Measurements from ENCODE around the gene CD300LD.
"Not testable (repeated sequence)": the region's sequence is repeated elsewhere in the genome, so short reads cannot be mapped to it uniquely, and the experiment has no call there.

CD300LD gene

GRCh38 chr17:74592087-74592990 lies at the start of gene CD300LD:
CD300LD (minus strand) TSS chr17:74592283; CDS start chr17:74592202, 81 bp downstream.
- DNase-seq (ENCODE audit: extremely low read depth in 1 of 2, low read depth in 1 of 2), result no peak

GRCh38 chr17:74641224-74641957 lies 49.3 kb upstream of the CD300LD start:
- no peak for DNase-seq (ENCODE audit: extremely low read depth in 1 of 2, low read depth in 1 of 2)

- DNase-seq (ENCODE audit: extremely low read depth in 1 of 2, low read depth in 1 of 2), result no peak
Measured at GRCh38 chr17:74639704-74640151, 47.6 kb upstream of the CD300LD start.

- DNase-seq (ENCODE audit: extremely low read depth in 1 of 2, low read depth in 1 of 2), result no peak
Measured at GRCh38 chr17:74637926-74638325, 45.8 kb upstream of the CD300LD start.

GRCh38 chr17:74637265-74637664 lies 45.2 kb upstream of the CD300LD start:
- no peak for DNase-seq (ENCODE audit: extremely low read depth in 1 of 2, low read depth in 1 of 2)

GRCh38 chr17:74636541-74637085 lies 44.5 kb upstream of the CD300LD start:
- not testable (repeated sequence) for DNase-seq (ENCODE audit: extremely low read depth in 1 of 2, low read depth in 1 of 2)

- no peak for DNase-seq (ENCODE audit: extremely low read depth in 1 of 2, low read depth in 1 of 2)
Measured at GRCh38 chr17:74635418-74635817, 43.3 kb upstream of the CD300LD start.

- DNase-seq (ENCODE audit: extremely low read depth in 1 of 2, low read depth in 1 of 2), result no peak
Measured at GRCh38 chr17:74633326-74633725, 41.2 kb upstream of the CD300LD start.

- DNase-seq (ENCODE audit: extremely low read depth in 1 of 2, low read depth in 1 of 2), result no peak
Measured at GRCh38 chr17:74632617-74633016, 40.5 kb upstream of the CD300LD start.

- DNase-seq (ENCODE audit: extremely low read depth in 1 of 2, low read depth in 1 of 2), result no peak
Measured at GRCh38 chr17:74631468-74632450, 39.7 kb upstream of the CD300LD start.

- DNase-seq (ENCODE audit: extremely low read depth in 1 of 2, low read depth in 1 of 2), result not testable (repeated sequence)
Measured at GRCh38 chr17:74630251-74630650, 38.2 kb upstream of the CD300LD start.

- no peak for DNase-seq (ENCODE audit: extremely low read depth in 1 of 2, low read depth in 1 of 2)
Measured at GRCh38 chr17:74625661-74626060, 33.6 kb upstream of the CD300LD start.

GRCh38 chr17:74624131-74624530 lies 32.0 kb upstream of the CD300LD start:
- no peak for DNase-seq (ENCODE audit: extremely low read depth in 1 of 2, low read depth in 1 of 2)

- DNase-seq (ENCODE audit: extremely low read depth in 1 of 2, low read depth in 1 of 2), result no peak
Measured at GRCh38 chr17:74623693-74624093, 31.6 kb upstream of the CD300LD start, which contains the start of gene CD300E. CD300E (minus strand) TSS chr17:74623738; CDS start chr17:74623621, 117 bp downstream.

GRCh38 chr17:74619077-74619673 lies 27.1 kb upstream of the CD300LD start:
- DNase-seq (ENCODE audit: extremely low read depth in 1 of 2, low read depth in 1 of 2), result no peak

GRCh38 chr17:74618451-74618850 lies 26.4 kb upstream of the CD300LD start:
- DNase-seq (ENCODE audit: extremely low read depth in 1 of 2, low read depth in 1 of 2), result no peak

- DNase-seq (ENCODE audit: extremely low read depth in 1 of 2, low read depth in 1 of 2), result no peak
Measured at GRCh38 chr17:74616696-74617095, 24.6 kb upstream of the CD300LD start.

- no peak for DNase-seq (ENCODE audit: extremely low read depth in 1 of 2, low read depth in 1 of 2)
Measured at GRCh38 chr17:74612046-74612445, 20.0 kb upstream of the CD300LD start.

GRCh38 chr17:74610108-74610507 lies 18.0 kb upstream of the CD300LD start:
- no peak for DNase-seq (ENCODE audit: extremely low read depth in 1 of 2, low read depth in 1 of 2)

GRCh38 chr17:74608511-74608910 lies 16.4 kb upstream of the CD300LD start:
- DNase-seq (ENCODE audit: extremely low read depth in 1 of 2, low read depth in 1 of 2), result no peak

Measured in activated CD8-positive, alpha-beta memory T cell treated with anti-CD3 and anti-CD28 coated beads for 1 hour (primary cell).